ENCODE results near the gene FAF1. TPM values are rescaled to one million over a fixed set of nuclear protein-coding genes. Genes with fewer than 3 reads are reported as not detected.

The FAF1 gene
- total RNA-seq, 4 donors from 2014 or later, result 36.9 to 77.6 (median 48.3) TPM

DNA sequence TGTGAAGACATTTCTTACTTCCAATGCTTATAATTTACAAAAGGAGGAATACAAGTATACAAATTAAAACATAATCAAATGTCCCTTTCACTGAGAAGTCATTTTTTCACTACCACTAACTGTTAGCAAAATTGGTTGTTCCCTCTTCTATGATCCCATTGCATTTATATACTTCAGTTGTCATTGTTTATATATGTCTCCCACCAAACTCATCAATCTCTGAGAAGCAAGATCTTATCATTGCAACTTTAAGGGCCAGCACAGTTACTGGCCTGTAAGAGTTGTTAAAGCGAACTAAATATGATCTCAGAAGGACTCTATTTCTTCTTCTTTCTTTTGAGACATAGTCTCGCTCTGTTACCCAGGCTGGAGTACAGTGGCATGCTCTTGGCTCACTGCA lies 313.5 kb downstream of the FAF1 start:
- Histone ChIP-seq H3K4me3 (no peak overlapping the region), H3K9me3 (no peaks in the 10 kb centered on the region), H3K36me3 (no peaks in the 10 kb centered on the region), H3K4me1 (no peaks in the 10 kb centered on the region), H3K27me3 (no peaks in the 10 kb centered on the region), H3K27ac (no peak overlapping the region)
- no peak for TF ChIP-seq POLR2A (IDR thresholded peaks at IDR 0.05)
- TF ChIP-seq, protein P1, sequence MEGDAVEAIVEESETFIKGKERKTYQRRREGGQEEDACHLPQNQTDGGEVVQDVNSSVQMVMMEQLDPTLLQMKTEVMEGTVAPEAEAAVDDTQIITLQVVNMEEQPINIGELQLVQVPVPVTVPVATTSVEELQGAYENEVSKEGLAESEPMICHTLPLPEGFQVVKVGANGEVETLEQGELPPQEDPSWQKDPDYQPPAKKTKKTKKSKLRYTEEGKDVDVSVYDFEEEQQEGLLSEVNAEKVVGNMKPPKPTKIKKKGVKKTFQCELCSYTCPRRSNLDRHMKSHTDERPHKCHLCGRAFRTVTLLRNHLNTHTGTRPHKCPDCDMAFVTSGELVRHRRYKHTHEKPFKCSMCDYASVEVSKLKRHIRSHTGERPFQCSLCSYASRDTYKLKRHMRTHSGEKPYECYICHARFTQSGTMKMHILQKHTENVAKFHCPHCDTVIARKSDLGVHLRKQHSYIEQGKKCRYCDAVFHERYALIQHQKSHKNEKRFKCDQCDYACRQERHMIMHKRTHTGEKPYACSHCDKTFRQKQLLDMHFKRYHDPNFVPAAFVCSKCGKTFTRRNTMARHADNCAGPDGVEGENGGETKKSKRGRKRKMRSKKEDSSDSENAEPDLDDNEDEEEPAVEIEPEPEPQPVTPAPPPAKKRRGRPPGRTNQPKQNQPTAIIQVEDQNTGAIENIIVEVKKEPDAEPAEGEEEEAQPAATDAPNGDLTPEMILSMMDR (IDR thresholded peaks at IDR 0.05), result no peak
- no peak for DNase-seq

DNA sequence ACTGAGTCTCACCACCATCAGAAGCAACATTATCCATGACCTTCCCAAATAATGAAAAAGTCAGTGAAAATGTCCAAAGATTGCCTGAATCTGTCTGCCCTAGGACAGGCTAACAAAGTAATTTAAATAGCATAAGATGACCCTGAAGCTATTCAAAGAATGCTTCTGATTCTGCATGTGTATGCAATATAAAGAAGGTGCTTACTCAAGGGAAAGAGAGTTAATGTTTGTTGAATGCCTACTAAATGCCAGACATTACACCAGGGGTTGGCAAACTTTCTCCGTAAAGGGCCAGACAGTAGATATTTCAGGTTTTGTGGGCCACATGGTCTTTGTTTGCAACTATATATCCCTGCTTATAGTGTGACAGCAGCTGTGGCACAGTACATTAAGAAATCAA lies 314.9 kb downstream of the FAF1 start:
- no peak overlapping the region for H3K4me3 ChIP-seq

GRCh38 chr1:50644447-50645105 lies 315.5 kb downstream of the FAF1 start:
- no peak overlapping the region for H3K4me3 ChIP-seq
- H3K4me1 ChIP-seq, result no peaks in the 10 kb centered on the region
- TF ChIP-seq, protein P1 (IDR thresholded peaks at IDR 0.05), result no peak
- no peak for TF ChIP-seq POLR2A (IDR thresholded peaks at IDR 0.05)
- no peak for DNase-seq
- H3K27ac ChIP-seq, result no peak overlapping the region
- no peaks in the 10 kb centered on the region for H3K27me3 ChIP-seq
- no peaks in the 10 kb centered on the region for H3K36me3 ChIP-seq
- H3K9me3 ChIP-seq, result no peaks in the 10 kb centered on the region

More for the DNA sequence above, 314.9 kb downstream of the FAF1 start:
- H3K9me3 ChIP-seq, result no peaks in the 10 kb centered on the region
- TF ChIP-seq POLR2A (IDR thresholded peaks at IDR 0.05), result no peak
- TF ChIP-seq, protein P1 (IDR thresholded peaks at IDR 0.05), result no peak
- no peak for DNase-seq
- H3K27ac ChIP-seq, result no peak overlapping the region
- H3K27me3 ChIP-seq, result no peaks in the 10 kb centered on the region
- no peaks in the 10 kb centered on the region for H3K4me1 ChIP-seq
- H3K36me3 ChIP-seq, result no peaks in the 10 kb centered on the region

- Histone ChIP-seq H3K27ac (no peak overlapping the region), H3K9me3 (no peaks in the 10 kb centered on the region), H3K36me3 (no peaks in the 10 kb centered on the region), H3K27me3 (no peaks in the 10 kb centered on the region), H3K4me1 (no peaks in the 10 kb centered on the region), H3K4me3 (no peak overlapping the region)
- TF ChIP-seq POLR2A (IDR thresholded peaks at IDR 0.05), result no peak
- TF ChIP-seq, protein P1 (IDR thresholded peaks at IDR 0.05), result no peak
- DNase-seq, result no peak
These were observed 322.6 kb downstream of the FAF1 start for GRCh38 chr1:50637460-50637859.

DNA sequence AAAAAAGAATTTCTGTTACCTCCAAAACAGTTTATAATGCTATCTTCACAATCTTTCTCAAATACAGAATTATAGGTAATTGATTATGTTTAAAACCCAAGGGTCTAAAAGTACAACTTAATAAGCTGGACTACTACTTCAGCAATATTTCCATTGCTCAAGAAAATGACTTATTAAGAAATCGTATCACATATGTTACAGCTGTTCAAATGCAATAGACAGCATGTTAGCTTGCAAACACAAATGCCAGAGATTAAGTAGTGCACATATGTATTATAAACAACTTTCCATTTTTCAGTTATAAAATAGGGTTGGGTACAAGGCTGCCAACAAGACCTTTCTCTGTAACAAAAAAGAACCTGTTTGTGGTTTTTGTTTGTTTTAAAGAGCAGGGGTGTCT lies 325.8 kb downstream of the FAF1 start:
- no peak overlapping the region for H3K4me3 ChIP-seq
- no peak for DNase-seq
- no peaks in the 10 kb centered on the region for H3K27me3 ChIP-seq
- H3K9me3 ChIP-seq, result no peaks in the 10 kb centered on the region
- H3K4me1 ChIP-seq, result no peaks in the 10 kb centered on the region
- TF ChIP-seq, protein P1 (IDR thresholded peaks at IDR 0.05), result no peak
- TF ChIP-seq POLR2A (IDR thresholded peaks at IDR 0.05), result no peak
- H3K27ac ChIP-seq, result no peak overlapping the region
- no peaks in the 10 kb centered on the region for H3K36me3 ChIP-seq

GRCh38 chr1:50633465-50633864 lies 326.6 kb downstream of the FAF1 start:
- Histone ChIP-seq H3K27ac (no peak overlapping the region), H3K4me1 (no peaks in the 10 kb centered on the region), H3K36me3 (no peaks in the 10 kb centered on the region), H3K9me3 (no peaks in the 10 kb centered on the region), H3K4me3 (no peak overlapping the region), H3K27me3 (no peaks in the 10 kb centered on the region)
- TF ChIP-seq, protein P1 (IDR thresholded peaks at IDR 0.05), result no peak
- no peak for TF ChIP-seq POLR2A (IDR thresholded peaks at IDR 0.05)
- no peak for DNase-seq
